K562 (cell line): Measurements from ENCODE around the gene FBXO44. TPM values are rescaled to one million over a fixed set of nuclear protein-coding genes. Genes with fewer than 3 reads are reported as not detected.

Experiments
- ARID2 ChIP-seq: fragments of 450-650 bp; IDR thresholded peaks from 2 replicates; pipeline ENCODE4 v1.6.1; 2017; ENCODE audit warnings: antibody characterized with exemption, mild to moderate bottlenecking
- CTBP1 ChIP-seq: fragments of 450-650 bp; IDR thresholded peaks from 2 replicates; pipeline ENCODE4 v1.6.1; 2016; ENCODE audit warnings: borderline replicate concordance
- CXXC5 ChIP-seq: fragments of 250-450 bp; sonication (Bioruptor Pico); IDR thresholded peaks from 2 replicates; pipeline ENCODE4 v1.8.0; 2022; ENCODE audit warnings: inconsistent platforms, mild to moderate bottlenecking, moderate library complexity
- DEAF1 ChIP-seq: fragments of 450-650 bp; formaldehyde crosslinking; IDR thresholded peaks from 2 replicates; pipeline ENCODE4 v1.4.0; 2020; ENCODE audit warnings: mild to moderate bottlenecking, moderate library complexity
- FOXA3 ChIP-seq, 2 experiments: fragments of 450-650 bp in 1 of 2; sonication (generic) in 1 of 2; formaldehyde crosslinking; IDR thresholded peaks in 1 of 2; conservative IDR thresholded peaks in 1 of 2; 2 replicates each; pipeline versions ENCODE4 v1.4.0 to v1.8.0; 2020 to 2022; ENCODE audit warnings: mild to moderate bottlenecking in 2 of 2, missing genetic modification reagents in 1 of 2
- GABPA ChIP-seq: fragments of 200-800 bp; sonication (Bioruptor generic); conservative IDR thresholded peaks from 2 replicates; pipeline ENCODE4 v1.6.1; 2016; ENCODE audit warnings: low read depth, missing genetic modification characterization, missing compliant biosample characterization
- HMGN3 ChIP-seq: IDR thresholded peaks from 2 replicates; pipeline ENCODE4 v1.6.1; 2011; ENCODE audit warnings: borderline replicate concordance, low read depth, mild to moderate bottlenecking, mixed read lengths, low read length; ENCODE audit not compliant: insufficient read length; ENCODE audit errors: extremely low read depth
- JUND ChIP-seq, 2 experiments: IDR thresholded peaks; 2 replicates in 1 of 2; 3 replicates in 1 of 2; pipeline ENCODE4 v1.6.1; 2011; ENCODE audit warnings: borderline replicate concordance in 2 of 2, low read depth in 2 of 2, low read length in 2 of 2, improper control_type of control experiment in 1 of 2, missing biosample characterization in 1 of 2, missing genetic modification characterization in 1 of 2, missing genetic modification reagents in 1 of 2
- KLF1 ChIP-seq: fragments of 450-650 bp; IDR thresholded peaks from 2 replicates; pipeline ENCODE4 v1.6.1; 2016; ENCODE audit warnings: missing genetic modification characterization, missing compliant biosample characterization
- POLR2AphosphoS2 ChIP-seq: IDR thresholded peaks from 2 replicates; pipeline ENCODE4 v1.6.1; 2012; ENCODE audit warnings: low read length, improper control_type of control experiment
- POLR2AphosphoS5 ChIP-seq: IDR thresholded peaks from 2 replicates; pipeline ENCODE4 v1.6.1; 2011; ENCODE audit warnings: mild to moderate bottlenecking, low read depth, low read length, moderate library complexity; ENCODE audit not compliant: control insufficient read depth, insufficient read depth
- SIRT6 ChIP-seq: IDR thresholded peaks from one replicate; pipeline ENCODE4 v1.6.1; 2012; ENCODE audit warnings: low read depth, mild to moderate bottlenecking, control low read depth, inconsistent platforms, low read length, moderate library complexity
- ZMIZ1 ChIP-seq, 2 experiments: fragments of 150-350 bp in 1 of 2; IDR thresholded peaks; 2 replicates each; pipeline ENCODE4 v1.6.1; 2012 to 2016; ENCODE audit warnings: low read depth in 2 of 2, low read length in 2 of 2, mild to moderate bottlenecking in 1 of 2, moderate library complexity in 1 of 2
- ZNF24 ChIP-seq: fragments of 450-650 bp; IDR thresholded peaks from 2 replicates; pipeline ENCODE4 v1.6.1; 2016
- ZNF324 ChIP-seq: fragments of 250-450 bp; sonication (Bioruptor Pico); IDR thresholded peaks from 2 replicates; pipeline ENCODE4 v1.4.0; 2020; ENCODE audit warnings: mild to moderate bottlenecking
- polyA plus RNA-seq, 8 experiments: library from polyadenylated mRNA; depleted of rRNA in 4 of 8; stranded (reverse) in 5 of 8; unstranded in 3 of 8; fragments of >200 nt; fragmentation: Nextera tagmentation in 2 of 8; fragmentation: Illumina TruSeq in 1 of 8; extraction: Ambion mirVana in 2 of 8; extraction: Trizol in 1 of 8; gene quantifications; 2 replicates each; pipeline versions ENCODE4 v1.2.1 to v1.2.3, GENCODE V29; 2011 to 2014; ENCODE audit warnings: inconsistent platforms in 1 of 8, missing spikeins in 1 of 8
- total RNA-seq, 7 experiments: library from RNA; depleted of rRNA in 6 of 7; stranded (reverse); fragments of >200 nt in 6 of 7; fragmentation: Illumina TruSeq in 2 of 7; extraction: Trizol in 2 of 7; gene quantifications; 2 replicates each; pipeline versions ENCODE4 v1.2.1 to v1.2.3, GENCODE V29; 2011 to 2021; ENCODE audit warnings: low replicate concordance in 1 of 7
- TF ChIP-seq, protein P1 (sequence below): IDR thresholded peaks from 2 replicates; pipeline ENCODE4 v1.6.1; 2012; ENCODE audit warnings: low read depth, low read length, improper control_type of control experiment, borderline replicate concordance
- TF ChIP-seq, protein P2 (sequence below): sonication (generic); formaldehyde crosslinking; IDR thresholded peaks from 2 replicates; pipeline ENCODE4 v1.8.1; 2023; ENCODE audit warnings: mild to moderate bottlenecking, missing genetic modification reagents

Gene FBXO44
- total and polyA plus RNA-seq, 9 of the 15 experiments (the other 6 are each of a cell fraction or from before 2014, with no cell fraction given) = 0.69 to 20.9 (median 6.7) TPM

DNA sequence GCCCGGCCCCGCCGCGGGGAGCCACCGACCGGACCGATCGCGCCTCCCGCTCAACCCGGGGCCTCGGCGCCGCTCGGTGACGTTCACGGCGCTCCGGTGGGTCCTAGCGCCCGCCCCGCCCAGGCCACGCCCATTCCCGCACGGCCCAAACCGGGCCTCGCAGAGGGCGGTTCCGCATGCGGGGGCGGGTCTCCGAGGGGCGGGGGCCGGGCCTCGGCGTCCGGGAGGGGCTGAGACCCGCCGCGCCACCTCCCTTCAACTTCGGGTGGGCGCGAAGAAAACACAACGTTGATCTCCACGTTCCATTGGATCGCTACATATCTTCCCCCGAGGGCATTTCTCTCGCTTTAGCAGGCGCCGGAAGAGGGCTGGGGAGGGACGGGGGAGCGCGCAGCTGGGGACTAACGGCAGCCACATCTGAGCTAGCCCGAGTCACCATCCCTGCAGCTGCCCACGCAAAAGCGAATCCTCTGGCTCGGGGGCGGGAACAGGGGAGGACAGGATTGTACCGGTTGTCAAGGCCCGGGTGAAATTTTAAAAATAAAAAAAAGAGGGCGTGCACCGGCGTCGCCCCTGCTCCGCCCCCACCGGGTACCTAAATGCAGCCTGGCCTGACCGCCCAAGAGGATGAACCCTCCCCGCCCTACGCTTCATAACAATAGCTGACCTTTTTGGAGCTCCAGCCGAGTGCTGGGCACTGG is 26.5 kb downstream of the FBXO44 start, which contains the start of gene MAD2L2 (continued):
- TF ChIP-seq, protein P1, sequence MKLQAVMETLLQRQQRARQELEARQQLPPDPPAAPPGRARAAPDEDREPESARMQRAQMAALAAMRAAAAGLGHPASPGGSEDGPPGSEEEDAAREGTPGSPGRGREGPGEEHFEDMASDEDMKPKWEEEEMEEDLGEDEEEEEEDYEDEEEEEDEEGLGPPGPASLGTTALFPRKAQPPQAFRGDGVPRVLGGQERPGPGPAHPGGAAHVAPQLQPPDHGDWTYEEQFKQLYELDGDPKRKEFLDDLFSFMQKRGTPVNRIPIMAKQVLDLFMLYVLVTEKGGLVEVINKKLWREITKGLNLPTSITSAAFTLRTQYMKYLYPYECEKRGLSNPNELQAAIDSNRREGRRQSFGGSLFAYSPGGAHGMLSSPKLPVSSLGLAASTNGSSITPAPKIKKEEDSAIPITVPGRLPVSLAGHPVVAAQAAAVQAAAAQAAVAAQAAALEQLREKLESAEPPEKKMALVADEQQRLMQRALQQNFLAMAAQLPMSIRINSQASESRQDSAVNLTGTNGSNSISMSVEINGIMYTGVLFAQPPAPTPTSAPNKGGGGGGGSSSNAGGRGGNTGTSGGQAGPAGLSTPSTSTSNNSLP = no peak
- no peak for TF ChIP-seq POLR2AphosphoS2
- TF ChIP-seq GABPA = peak; percentile 82
- peak; percentile 57; the same call in 1 of the 2 replicates for TF ChIP-seq JUND (IDR thresholded peaks at IDR 0.05; ENCODE audit: borderline replicate concordance, low read depth, low read length)
- peak; percentile 38; the same call in 1 of the 3 replicates for TF ChIP-seq JUND (tag; IDR thresholded peaks at IDR 0.05; ENCODE audit: borderline replicate concordance, low read depth, low read length)
- TF ChIP-seq FOXA3 (CRISPR knock-in tag; conservative IDR thresholded peaks at IDR 0.05 in 1 of 2, IDR thresholded peaks at IDR 0.05 in 1 of 2) = 0 out of 4 replicates have a peak, but pooled peaks have one; percentile 8 to 21
- TF ChIP-seq CTBP1 = peak; percentile 68
- TF ChIP-seq ARID2 = no peak
- no peak for TF ChIP-seq SIRT6
- TF ChIP-seq, protein P2, sequence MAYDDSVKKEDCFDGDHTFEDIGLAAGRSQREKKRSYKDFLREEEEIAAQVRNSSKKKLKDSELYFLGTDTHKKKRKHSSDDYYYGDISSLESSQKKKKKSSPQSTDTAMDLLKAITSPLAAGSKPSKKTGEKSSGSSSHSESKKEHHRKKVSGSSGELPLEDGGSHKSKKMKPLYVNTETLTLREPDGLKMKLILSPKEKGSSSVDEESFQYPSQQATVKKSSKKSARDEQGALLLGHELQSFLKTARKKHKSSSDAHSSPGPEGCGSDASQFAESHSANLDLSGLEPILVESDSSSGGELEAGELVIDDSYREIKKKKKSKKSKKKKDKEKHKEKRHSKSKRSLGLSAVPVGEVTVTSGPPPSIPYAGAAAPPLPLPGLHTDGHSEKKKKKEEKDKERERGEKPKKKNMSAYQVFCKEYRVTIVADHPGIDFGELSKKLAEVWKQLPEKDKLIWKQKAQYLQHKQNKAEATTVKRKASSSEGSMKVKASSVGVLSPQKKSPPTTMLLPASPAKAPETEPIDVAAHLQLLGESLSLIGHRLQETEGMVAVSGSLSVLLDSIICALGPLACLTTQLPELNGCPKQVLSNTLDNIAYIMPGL (CRISPR knock-in tag) = peak; percentile 31; the same call in 1 of the 2 replicates
- TF ChIP-seq ZNF24 = 0 out of 2 replicates have a peak, but pooled peaks have one; percentile 32
- peak; percentile 93 for TF ChIP-seq CXXC5
- peak; percentile 71 for TF ChIP-seq POLR2AphosphoS5
- peak; percentile 40; the same call in 1 of the 2 replicates for TF ChIP-seq DEAF1 (CRISPR knock-in tag)
- peak; percentile 69; the same call in 1 of the 2 replicates for TF ChIP-seq KLF1 (tag)
- peak in 1 of 2 experiments; percentile 61; a peak in 1 of 4 replicates for TF ChIP-seq ZMIZ1 (IDR thresholded peaks at IDR 0.05; ENCODE audit: low read depth in 2 of 2, low read length in 2 of 2)
- peak; percentile 68 for TF ChIP-seq HMGN3
- TF ChIP-seq ZNF324 = no peak
